Measurements from ENCODE around the gene GMFB. TPM values are rescaled to one million over a fixed set of nuclear protein-coding genes. Genes with fewer than 3 reads are reported as not detected.
A peak's percentile ranks its signal among the peaks of the same experiment; 100 is the strongest.

The GMFB gene
- total RNA-seq (2021) (56.4 to 63.7 TPM (median 58.0 TPM) in 3 replicates), Bru-seq, nascent RNA (percentile 96 among the genes with signal in this experiment)
- long read RNA-seq, experiment 1, full-length matches to known transcripts, result 275 of 388 reads
- long read RNA-seq, experiment 1, partial matches to known transcripts, result 86 of 388 reads
- long read RNA-seq, experiment 1, other reads (novel, unspliced or antisense), result 27 of 388 reads
- long read RNA-seq, experiment 2, full-length matches to known transcripts, result 11 of 109 reads
- long read RNA-seq, experiment 2, partial matches to known transcripts, result 8 of 109 reads
- long read RNA-seq, experiment 2, other reads (novel, unspliced or antisense), result 90 of 109 reads
- long read RNA-seq, experiment 3, full-length matches to known transcripts, result 108 of 117 reads
- long read RNA-seq, experiment 3, partial matches to known transcripts, result 2 of 117 reads
- long read RNA-seq, experiment 3, other reads (novel, unspliced or antisense), result 7 of 117 reads

- CTCF ChIA-PET, result interaction anchor here (0.6 to 3.5 kb wide), 12 partner anchors 9 to 456 kb away, joined by 3 to 16 read pairs (median 4); partner anchors contain the start of gene CGRRF1
- no peaks in the 10 kb centered on the region for H3K27me3 Mint-ChIP-seq (ENCODE audit: low read depth)
- peaks cover 49% of the 10 kb centered on the region for H3K4me1 Mint-ChIP-seq
- ATAC-seq (peak; percentile 84), DNase-seq (ENCODE audit: low spot score) (peak; percentile 87)
- peak within 1 kb of the TSS; percentile 95 for H3K27ac Mint-ChIP-seq
- POLR2A ChIA-PET, result interaction anchor here (0.7 to 1.5 kb wide), 5 partner anchors 16 to 1936 kb away, joined by 3 to 7 read pairs (median 3); partner anchors contain the start of genes CGRRF1 and GPR137C
- no peaks in the 10 kb centered on the region for H3K36me3 Mint-ChIP-seq
- H3K4me3 Mint-ChIP-seq, result peak within 1 kb of the TSS; percentile 92
- H3K9me3 Mint-ChIP-seq, result no peaks in the 10 kb centered on the region
- TF ChIP-seq ZNF317 (CRISPR knock-in tag; IDR thresholded peaks at IDR 0.05; ENCODE audit: borderline replicate concordance, low read depth) (peak; percentile 45; the same call in 1 of the 2 replicates), MAX (CRISPR knock-in tag; IDR thresholded peaks at IDR 0.05) (peak; percentile 81), MYBL2 (CRISPR knock-in tag; IDR thresholded peaks at IDR 0.05) (no peak; the same call in 1 of the 2 replicates), E2F5 (CRISPR knock-in tag; IDR thresholded peaks at IDR 0.05) (peak; percentile 75; the same call in 1 of the 2 replicates), FOXP1 (CRISPR knock-in tag; IDR thresholded peaks at IDR 0.05; ENCODE audit: borderline replicate concordance) (peak; percentile 64; the same call in 1 of the 2 replicates), CBFB (CRISPR knock-in tag; IDR thresholded peaks at IDR 0.05; ENCODE audit: low read depth) (no peak), CTCF (IDR thresholded peaks at IDR 0.05) (no peak), RELA (CRISPR knock-in tag; IDR thresholded peaks at IDR 0.05; ENCODE audit: borderline replicate concordance) (no peak), HMGXB4 (CRISPR knock-in tag; IDR thresholded peaks at IDR 0.05) (peak; percentile 83; the same call in 1 of the 2 replicates), IRF1 (CRISPR knock-in tag; IDR thresholded peaks at IDR 0.05) (no peak), TEAD1 (CRISPR knock-in tag; IDR thresholded peaks at IDR 0.05) (peak; percentile 50; the same call in 1 of the 2 replicates), ERG (CRISPR knock-in tag; IDR thresholded peaks at IDR 0.05) (no peak), ETV6 (CRISPR knock-in tag; IDR thresholded peaks at IDR 0.05) (no peak), PREB (CRISPR knock-in tag; IDR thresholded peaks at IDR 0.05; ENCODE audit: borderline replicate concordance) (no peak), CREM (CRISPR knock-in tag; IDR thresholded peaks at IDR 0.05) (peak; percentile 68; the same call in 1 of the 2 replicates), JUN (CRISPR knock-in tag; IDR thresholded peaks at IDR 0.05) (no peak), ATF1 (CRISPR knock-in tag; IDR thresholded peaks at IDR 0.05) (no peak), ZNF281 (CRISPR knock-in tag; IDR thresholded peaks at IDR 0.05) (no peak), ATF2 (CRISPR knock-in tag; IDR thresholded peaks at IDR 0.05; ENCODE audit: borderline replicate concordance, low read depth) (no peak), E2F1 (CRISPR knock-in tag; IDR thresholded peaks at IDR 0.05) (no peak)
These were observed at the start of gene GMFB for GRCh38 chr14:54488646-54489317. Gene GMFB, minus strand, starts transcription at chr14:54488980. Its CDS starts 53 bp downstream, at chr14:54488927.

All from WTC11 (cell line).